H9 (cell line): ENCODE measurements around the gene HNMT. TPM values are rescaled to one million over a fixed set of nuclear protein-coding genes. Genes with fewer than 3 reads are reported as not detected.

Experiments
- DNase-seq: peaks from one replicate; pipeline ENCODE4 v3.0.0-alpha.2; 2017
- H2AFZ ChIP-seq: one replicate; pipeline ENCODE4 v1.6.1; 2013; ENCODE audit warnings: mild to moderate bottlenecking, low read length, control low read depth, moderate library complexity
- H2AK5ac ChIP-seq: 2 replicates; pipeline ENCODE4 v1.6.1; 2013; ENCODE audit warnings: low read length, control low read depth, mixed read lengths; ENCODE audit not compliant: insufficient read length
- H2BK120ac ChIP-seq: one replicate; pipeline ENCODE4 v1.6.1; 2013; ENCODE audit warnings: low read depth, mild to moderate bottlenecking, low read length, control low read depth, inconsistent platforms; ENCODE audit not compliant: poor library complexity, severe bottlenecking
- H2BK12ac ChIP-seq: 2 replicates; pipeline ENCODE4 v1.6.1; 2013; ENCODE audit warnings: low read length, control low read depth, mixed read lengths, low read depth; ENCODE audit not compliant: insufficient read length
- H2BK15ac ChIP-seq: 2 replicates; pipeline ENCODE4 v1.6.1; 2013; ENCODE audit warnings: low read depth, low read length, control low read depth
- H2BK20ac ChIP-seq: one replicate; pipeline ENCODE4 v1.6.1; 2013; ENCODE audit warnings: low read depth, mild to moderate bottlenecking, low read length, control low read depth, inconsistent platforms; ENCODE audit not compliant: poor library complexity, severe bottlenecking
- H2BK5ac ChIP-seq: 2 replicates; pipeline ENCODE4 v1.6.1; 2013; ENCODE audit warnings: low read length, control low read depth, mixed read lengths; ENCODE audit not compliant: insufficient read length
- H3K14ac ChIP-seq: 2 replicates; pipeline ENCODE4 v1.6.1; 2013; ENCODE audit warnings: low read length, control low read depth; ENCODE audit not compliant: insufficient read depth
- H3K18ac ChIP-seq: 2 replicates; pipeline ENCODE4 v1.6.1; 2013; ENCODE audit warnings: low read depth, mild to moderate bottlenecking, mixed read lengths, low read length, control low read depth; ENCODE audit not compliant: insufficient read length
- H3K23ac ChIP-seq: 2 replicates; pipeline ENCODE4 v1.6.1; 2013; ENCODE audit warnings: low read length, control low read depth, mixed read lengths, low read depth; ENCODE audit not compliant: insufficient read length
- H3K23me2 ChIP-seq: 2 replicates; pipeline ENCODE4 v1.6.1; 2013; ENCODE audit warnings: low read depth, mild to moderate bottlenecking, mixed read lengths, low read length, control low read depth; ENCODE audit not compliant: insufficient read length, poor library complexity, severe bottlenecking
- H3K27ac ChIP-seq: 2 replicates; pipeline ENCODE4 v1.5.1; 2013; ENCODE audit warnings: low read length, control low read depth, mixed read lengths, low read depth; ENCODE audit not compliant: insufficient read length
- H3K27me3 ChIP-seq: 2 replicates; pipeline ENCODE4 v1.6.1; 2013; ENCODE audit warnings: low read length, control low read depth, inconsistent platforms; ENCODE audit not compliant: insufficient read depth
- H3K4ac ChIP-seq: 2 replicates; pipeline ENCODE4 v1.6.1; 2013; ENCODE audit warnings: low read depth, mild to moderate bottlenecking, control low read depth, inconsistent platforms, low read length, moderate library complexity
- H3K4me1 ChIP-seq: 2 replicates; pipeline ENCODE4 v1.6.1; 2013; ENCODE audit warnings: low read length, control low read depth, inconsistent platforms; ENCODE audit not compliant: insufficient read depth
- H3K4me2 ChIP-seq: 2 replicates; pipeline ENCODE4 v1.6.1; 2013; ENCODE audit warnings: low read length, control low read depth, mixed read lengths; ENCODE audit not compliant: insufficient read length, insufficient read depth
- H3K56ac ChIP-seq: 2 replicates; pipeline ENCODE4 v1.6.1; 2013; ENCODE audit warnings: low read depth, mild to moderate bottlenecking, mixed read lengths, low read length, control low read depth; ENCODE audit not compliant: insufficient read length
- H3K79me1 ChIP-seq: 2 replicates; pipeline ENCODE4 v1.6.1; 2013; ENCODE audit warnings: low read depth, mild to moderate bottlenecking, moderate library complexity, low read length, control low read depth, inconsistent platforms; ENCODE audit not compliant: insufficient read depth, poor library complexity, severe bottlenecking
- H3K79me2 ChIP-seq: 2 replicates; pipeline ENCODE4 v1.6.1; 2013; ENCODE audit warnings: low read length, control low read depth, inconsistent platforms; ENCODE audit not compliant: insufficient read depth
- H3K9ac ChIP-seq: 2 replicates; pipeline ENCODE4 v1.6.1; 2013; ENCODE audit warnings: low read length, control low read depth, mixed read lengths; ENCODE audit not compliant: insufficient read length; ENCODE audit errors: extremely low read depth
- H3K9me3 ChIP-seq: one replicate; pipeline ENCODE4 v1.6.1; 2013; ENCODE audit warnings: low read depth, low read length, inconsistent platforms; ENCODE audit not compliant: control insufficient read depth
- H3T11ph ChIP-seq: one replicate; pipeline ENCODE4 v1.6.1; 2013; ENCODE audit warnings: mild to moderate bottlenecking, low read length, control low read depth, inconsistent platforms
- H4K20me1 ChIP-seq: one replicate; pipeline ENCODE4 v1.6.1; 2013; ENCODE audit not compliant: control insufficient read depth, insufficient read length, insufficient read depth
- H4K5ac ChIP-seq: 2 replicates; pipeline ENCODE4 v1.6.1; 2013; ENCODE audit warnings: low read depth, mild to moderate bottlenecking, mixed read lengths, low read length, control low read depth; ENCODE audit not compliant: insufficient read length
- H4K8ac ChIP-seq: replicated peaks from 2 replicates; pipeline ENCODE4 v1.6.1; 2013; ENCODE audit warnings: low read length, control low read depth, mixed read lengths, low read depth; ENCODE audit not compliant: insufficient read length
- H4K91ac ChIP-seq: 2 replicates; pipeline ENCODE4 v1.6.1; 2013; ENCODE audit warnings: low read depth, mild to moderate bottlenecking, moderate library complexity, mixed read lengths, low read length, control low read depth; ENCODE audit not compliant: insufficient read length
- H3K27ac Mint-ChIP-seq, 3 experiments: 2 replicates in 2 of 3; 3 replicates in 1 of 3; pipeline ENCODE4 v1.8.0; 2020 to 2021; ENCODE audit warnings: mixed read lengths in 3 of 3, mild to moderate bottlenecking in 1 of 3, moderate library complexity in 1 of 3
- H3K27me3 Mint-ChIP-seq: 2 replicates; pipeline ENCODE4 v1.8.0; 2021; ENCODE audit warnings: low read depth, mild to moderate bottlenecking, moderate library complexity, mixed read lengths
- H3K36me3 Mint-ChIP-seq, 3 experiments: 2 replicates in 2 of 3; 3 replicates in 1 of 3; pipeline ENCODE4 v1.8.0; 2020 to 2021; ENCODE audit warnings: low read depth in 3 of 3, mixed read lengths in 3 of 3; ENCODE audit not compliant: insufficient read depth in 1 of 3
- H3K4me1 Mint-ChIP-seq, 2 experiments: 2 replicates each; pipeline ENCODE4 v1.8.0; 2020; ENCODE audit warnings: mixed read lengths in 2 of 2
- H3K4me3 Mint-ChIP-seq, 2 experiments: 2 replicates in 1 of 2; 3 replicates in 1 of 2; pipeline ENCODE4 v1.8.0; 2020 to 2021; ENCODE audit warnings: mild to moderate bottlenecking in 2 of 2, mixed read lengths in 2 of 2, moderate library complexity in 1 of 2
- H3K9me3 Mint-ChIP-seq, 2 experiments: 2 replicates in 1 of 2; 3 replicates in 1 of 2; pipeline ENCODE4 v1.8.0; 2020; ENCODE audit warnings: mild to moderate bottlenecking in 2 of 2, mixed read lengths in 2 of 2, moderate library complexity in 1 of 2
- CTCF ChIP-seq: fragments of 200-600 bp; sonication (generic); conservative IDR thresholded peaks from 3 replicates; pipeline ENCODE4 v1.8.0; 2021; ENCODE audit warnings: antibody characterized with exemption, mild to moderate bottlenecking
- WGBS: extraction: QIAGEN DNeasy Blood & Tissue Kit; methylation state at CpG from one replicate; pipeline ENCODE4 v1.1.7; 2013; ENCODE audit warnings: missing lambda C conversion rate, low lambda C conversion rate, mixed read lengths; ENCODE audit not compliant: insufficient read length; ENCODE audit errors: extremely low coverage; 5-methylcytosine and 5-hydroxymethylcytosine counted together
- total RNA-seq: library from RNA; stranded (reverse); gene quantifications from 2 replicates; pipeline ENCODE4 v1.2.1, GENCODE V29; 2021

The HNMT gene
- total RNA-seq, 1 experiment from 2014 or later, result 1.3 TPM

- H2BK15ac ChIP-seq, result no peak overlapping the region
- no peak for TF ChIP-seq CTCF
- H3K27ac ChIP-seq, result no peak overlapping the region
- Mint-ChIP-seq H3K27ac (no peak overlapping the region), H3K9me3 (no peaks in the 10 kb centered on the region), H3K4me1 (peaks cover 4 to 5% of the 10 kb centered on the region in 2 experiments; a peak in 3 of 4 replicates), H3K27me3 (no peaks in the 10 kb centered on the region), H3K4me3 (no peak overlapping the region), H3K36me3 (no peaks in the 10 kb centered on the region)
- H4K20me1 ChIP-seq, result no peaks in the 10 kb centered on the region
- no peak overlapping the region for H4K91ac ChIP-seq
- H3K9me3 ChIP-seq, result no peaks in the 10 kb centered on the region
- no peak overlapping the region for H2BK20ac ChIP-seq
- no peak overlapping the region for H2AK5ac ChIP-seq
- no peak overlapping the region for H4K5ac ChIP-seq
- H3K4me1 ChIP-seq, result no peaks in the 10 kb centered on the region; the same call in 1 of the 2 replicates
- H3K14ac ChIP-seq, result no peak overlapping the region
- no peak overlapping the region for H3K56ac ChIP-seq
- no peak overlapping the region for H3T11ph ChIP-seq
- H3K27me3 ChIP-seq, result no peaks in the 10 kb centered on the region
- DNase-seq, result no peak
- no peak overlapping the region for H2BK12ac ChIP-seq
- no peaks in the 10 kb centered on the region for H3K79me2 ChIP-seq
- no peak overlapping the region for H3K4ac ChIP-seq
- no peak overlapping the region for H3K4me2 ChIP-seq
- no peaks in the 10 kb centered on the region for H3K23me2 ChIP-seq
- no CpG with 5 or more reads among the region's 2 CpGs for WGBS
- no peak overlapping the region for H2AFZ ChIP-seq
- no peak overlapping the region for H3K23ac ChIP-seq
- H3K79me1 ChIP-seq, result no peaks in the 10 kb centered on the region
- H2BK5ac ChIP-seq, result no peak overlapping the region
- no peak overlapping the region for H3K9ac ChIP-seq
- H2BK120ac ChIP-seq, result no peak overlapping the region
- no peak overlapping the region for H3K18ac ChIP-seq
- no peak overlapping the region for H4K8ac ChIP-seq
Observed at GRCh38 chr2:138028538-138028937, 64.3 kb downstream of the HNMT start.
